Tibial nerve (tissue), 4 donors: ENCODE measurements around the gene BACH2. TPM values are rescaled to one million over a fixed set of nuclear protein-coding genes. Genes with fewer than 3 reads are reported as not detected.

ENCODE experiments used
- DNase-seq, 2 donors: peaks; one replicate each; pipeline ENCODE4 v3.0.0-alpha.2; 2019; ENCODE audit warnings: low spot score in 2 of 2
- H3K27ac ChIP-seq, 4 donors: fragments of 200-600 bp; sonication (generic) in 3 of 4; one replicate each; pipeline ENCODE4 v1.5.1; 2017 to 2019; ENCODE audit warnings: mild to moderate bottlenecking in 1 of 4
- H3K27me3 ChIP-seq, 2 donors: fragments of 200-600 bp; sonication (generic) in 1 of 2; one replicate each; pipeline versions ENCODE4 v1.5.1 to v1.6.0; 2017 to 2019
- H3K36me3 ChIP-seq, 3 donors: fragments of 200-600 bp; sonication (generic); one replicate each; pipeline ENCODE4 v1.5.1; 2018 to 2019
- H3K4me1 ChIP-seq, 4 donors: fragments of 200-600 bp; sonication (generic) in 3 of 4; one replicate each; pipeline ENCODE4 v1.5.1; 2017 to 2019
- H3K4me3 ChIP-seq, 4 donors: fragments of 200-600 bp; sonication (generic) in 3 of 4; one replicate each; pipeline ENCODE4 v1.5.1; 2017 to 2019; ENCODE audit warnings: mild to moderate bottlenecking in 1 of 4, moderate library complexity in 1 of 4
- H3K9me3 ChIP-seq, 4 donors: fragments of 200-600 bp; sonication (generic) in 3 of 4; one replicate each; pipeline ENCODE4 v1.5.1; 2017 to 2019
- EP300 ChIP-seq, 2 donors: sonication (generic); formaldehyde crosslinking; IDR thresholded peaks; one replicate each; pipeline ENCODE4 v1.6.1; 2017; ENCODE audit warnings: antibody characterized with exemption in 2 of 2, mild to moderate bottlenecking in 1 of 2
- POLR2A ChIP-seq, 2 donors: fragments of 450-650 bp; IDR thresholded peaks; one replicate each; pipeline ENCODE4 v1.6.1; 2017; ENCODE audit warnings: antibody characterized with exemption in 2 of 2, mild to moderate bottlenecking in 2 of 2, moderate library complexity in 2 of 2
- WGBS, 2 donors: methylation state at CpG; one replicate each; pipeline ENCODE4 v1.1.5; 2018; 5-methylcytosine and 5-hydroxymethylcytosine counted together
- total RNA-seq, 4 donors: library from RNA; depleted of rRNA; stranded (reverse); fragments of >200 nt; gene quantifications; one replicate each; pipeline ENCODE4 v1.1.0, GENCODE V29; 2016
- TF ChIP-seq, protein P1 (sequence below), 5 experiments: fragments of 200-600 bp in 3 of 5; fragments of 450-650 bp in 2 of 5; sonication (generic) in 3 of 5; IDR thresholded peaks; one replicate each; pipeline ENCODE4 v1.5.1; 2016 to 2019; ENCODE audit warnings: antibody characterized with exemption in 5 of 5, mild to moderate bottlenecking in 3 of 5, moderate library complexity in 2 of 5

BACH2 gene
- total RNA-seq, 4 donors from 2014 or later = 4.4 to 11.1 (median 8.4) TPM

GRCh38 chr6:89986650-89987074 lies 310.0 kb downstream of the BACH2 start:
- 79 to 83% methylated on average over 3 of the region's 3 CpGs for WGBS, 2 donors
- TF ChIP-seq, protein P1, sequence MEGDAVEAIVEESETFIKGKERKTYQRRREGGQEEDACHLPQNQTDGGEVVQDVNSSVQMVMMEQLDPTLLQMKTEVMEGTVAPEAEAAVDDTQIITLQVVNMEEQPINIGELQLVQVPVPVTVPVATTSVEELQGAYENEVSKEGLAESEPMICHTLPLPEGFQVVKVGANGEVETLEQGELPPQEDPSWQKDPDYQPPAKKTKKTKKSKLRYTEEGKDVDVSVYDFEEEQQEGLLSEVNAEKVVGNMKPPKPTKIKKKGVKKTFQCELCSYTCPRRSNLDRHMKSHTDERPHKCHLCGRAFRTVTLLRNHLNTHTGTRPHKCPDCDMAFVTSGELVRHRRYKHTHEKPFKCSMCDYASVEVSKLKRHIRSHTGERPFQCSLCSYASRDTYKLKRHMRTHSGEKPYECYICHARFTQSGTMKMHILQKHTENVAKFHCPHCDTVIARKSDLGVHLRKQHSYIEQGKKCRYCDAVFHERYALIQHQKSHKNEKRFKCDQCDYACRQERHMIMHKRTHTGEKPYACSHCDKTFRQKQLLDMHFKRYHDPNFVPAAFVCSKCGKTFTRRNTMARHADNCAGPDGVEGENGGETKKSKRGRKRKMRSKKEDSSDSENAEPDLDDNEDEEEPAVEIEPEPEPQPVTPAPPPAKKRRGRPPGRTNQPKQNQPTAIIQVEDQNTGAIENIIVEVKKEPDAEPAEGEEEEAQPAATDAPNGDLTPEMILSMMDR (IDR thresholded peaks at IDR 0.05) = no peak
- Histone ChIP-seq H3K27ac (peak overlapping the region in 2 of 4 donors; percentile 73 to 75), H3K4me3 (no peak overlapping the region), H3K4me1 (peaks cover 0 to 39% (median 3%) of the 10 kb centered on the region in 4 donors), H3K36me3 (no peaks in the 10 kb centered on the region), H3K27me3 (no peaks in the 10 kb centered on the region), H3K9me3 (no peaks in the 10 kb centered on the region)
- DNase-seq = no peak

GRCh38 chr6:89985751-89986493 lies 310.7 kb downstream of the BACH2 start:
- Histone ChIP-seq H3K9me3 (no peaks in the 10 kb centered on the region), H3K4me3 (no peak overlapping the region), H3K36me3 (no peaks in the 10 kb centered on the region), H3K27me3 (no peaks in the 10 kb centered on the region), H3K27ac (peak overlapping the region in 3 of 4 donors; percentile 25 to 75 (median 73)), H3K4me1 (peaks cover 0 to 39% (median 3%) of the 10 kb centered on the region in 4 donors)
- DNase-seq = no peak
- TF ChIP-seq, protein P1 (IDR thresholded peaks at IDR 0.05) = no peak
- peak in 1 of 2 donors; percentile 18 for TF ChIP-seq EP300 (IDR thresholded peaks at IDR 0.05)
- WGBS, 2 donors = 58 to 59% methylated on average over 11 of the region's 11 CpGs

DNA sequence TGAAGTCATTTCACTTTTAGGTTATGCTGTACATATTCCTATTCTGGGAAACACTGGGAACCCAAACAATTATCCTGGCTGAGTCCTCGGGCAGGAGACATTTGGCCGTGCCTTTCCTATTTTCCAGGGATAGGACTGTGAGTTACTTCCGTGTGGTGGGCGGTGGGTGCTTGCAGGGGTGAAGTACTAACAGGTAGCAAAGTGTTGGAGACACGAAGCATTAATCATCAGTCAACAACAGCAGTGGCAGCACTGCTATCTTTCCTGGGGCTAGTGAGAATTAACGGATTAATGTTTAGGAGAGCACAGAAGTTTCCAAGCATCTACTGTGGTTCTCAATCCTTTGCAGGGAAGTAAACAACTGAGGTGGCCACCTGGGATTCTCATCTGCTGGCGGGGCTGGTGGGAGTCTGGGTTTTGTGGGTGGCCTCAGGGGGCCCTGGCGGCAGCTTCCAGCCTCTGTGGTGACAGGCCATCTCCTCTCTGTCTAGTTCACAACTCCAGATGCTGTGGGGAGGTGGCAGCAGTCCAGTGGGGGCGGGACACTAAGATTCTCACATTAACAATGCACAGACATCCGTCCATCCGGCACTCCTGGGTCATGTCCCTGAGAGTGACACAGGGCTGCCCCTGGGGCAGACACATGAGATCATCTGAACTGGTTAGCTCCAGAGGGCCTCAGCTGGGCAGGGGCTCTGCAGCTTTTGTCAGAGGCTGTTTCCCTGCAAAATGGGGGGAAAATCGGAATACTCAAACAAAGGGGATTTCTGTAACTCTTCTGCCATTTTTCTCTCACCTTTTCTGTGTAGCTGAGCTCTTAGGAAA lies 311.5 kb downstream of the BACH2 start:
- no peak for DNase-seq
- Histone ChIP-seq H3K36me3 (no peaks in the 10 kb centered on the region), H3K27ac (peak overlapping the region in 3 of 4 donors; percentile 25 to 75 (median 73)), H3K4me1 (peaks cover 0 to 39% (median 3%) of the 10 kb centered on the region in 4 donors), H3K4me3 (no peak overlapping the region), H3K27me3 (no peaks in the 10 kb centered on the region), H3K9me3 (no peaks in the 10 kb centered on the region)
- TF ChIP-seq EP300 (IDR thresholded peaks at IDR 0.05) = no peak
- WGBS, 2 donors = 49 to 58% methylated on average over 12 of the region's 12 CpGs

- Histone ChIP-seq H3K4me1 (peaks cover 0 to 27% (median 3%) of the 10 kb centered on the region in 4 donors), H3K27ac (no peak overlapping the region), H3K27me3 (no peaks in the 10 kb centered on the region), H3K9me3 (no peaks in the 10 kb centered on the region), H3K4me3 (no peak overlapping the region), H3K36me3 (no peaks in the 10 kb centered on the region)
- DNase-seq = no peak
- TF ChIP-seq POLR2A (IDR thresholded peaks at IDR 0.05) (no peak), EP300 (IDR thresholded peaks at IDR 0.05) (no peak)
- TF ChIP-seq, protein P1 (IDR thresholded peaks at IDR 0.05) = no peak
Measured at GRCh38 chr6:89980353-89980752, 316.3 kb downstream of the BACH2 start.

GRCh38 chr6:89979481-89980119 lies 317.0 kb downstream of the BACH2 start:
- H3K36me3 ChIP-seq = no peaks in the 10 kb centered on the region
- no peak overlapping the region for H3K4me3 ChIP-seq
- H3K27ac ChIP-seq = no peak overlapping the region
- no peak for DNase-seq
- no peaks in the 10 kb centered on the region for H3K9me3 ChIP-seq
- 80 to 95% methylated on average over 6 of the region's 6 CpGs for WGBS, 2 donors
- no peaks in the 10 kb centered on the region for H3K27me3 ChIP-seq
- H3K4me1 ChIP-seq = peaks cover 0 to 25% (median 0%) of the 10 kb centered on the region in 4 donors
- TF ChIP-seq POLR2A (IDR thresholded peaks at IDR 0.05) (no peak), EP300 (IDR thresholded peaks at IDR 0.05) (no peak)
- TF ChIP-seq, protein P1 (IDR thresholded peaks at IDR 0.05) = no peak
